HG02642 (cell line): ENCODE measurements around the gene TEN1.
"Not testable (repeated sequence)": the region's sequence is repeated elsewhere in the genome, so short reads cannot be mapped to it uniquely, and the experiment has no call there.

Source experiments
- ATAC-seq: cut with Tn5 transposase; IDR thresholded peaks from one replicate; pipeline ENCODE4 v1.9.1; 2021; ENCODE audit warnings: mild to moderate bottlenecking; ENCODE audit not compliant: unreplicated experiment, poor library complexity

The TEN1 gene

GRCh38 chr17:75978938-75979704, at the start of gene TEN1, which contains the start of gene ACOX1:
Gene TEN1, plus strand, starts transcription at chr17:75979240. Its CDS starts 6,953 bp downstream, at chr17:75986193.
Gene ACOX1, minus strand, starts transcription at chr17:75979166. Its CDS starts 93 bp downstream, at chr17:75979073.
- peak; percentile 94 for ATAC-seq

GRCh38 chr17:75931062-75931461, 48.0 kb upstream of the TEN1 start:
- no peak for ATAC-seq

- no peak for ATAC-seq
Measured at GRCh38 chr17:75932852-75933251, 46.2 kb upstream of the TEN1 start.

- ATAC-seq = no peak
Measured at GRCh38 chr17:75933808-75934207, 45.2 kb upstream of the TEN1 start.

- no peak for ATAC-seq
Measured at GRCh38 chr17:75937652-75938051, 41.4 kb upstream of the TEN1 start.

- peak; percentile 94 for ATAC-seq
Measured at GRCh38 chr17:75940727-75941441, 38.2 kb upstream of the TEN1 start, which contains the start of gene FBF1. Gene FBF1, minus strand, starts transcription at chr17:75941042. Its CDS starts 2,893 bp downstream, at chr17:75938149.

GRCh38 chr17:75941442-75941819, 37.6 kb upstream of the TEN1 start:
- ATAC-seq = no peak

GRCh38 chr17:75942473-75942872, 36.6 kb upstream of the TEN1 start:
- no peak for ATAC-seq

GRCh38 chr17:75943491-75943890, 35.5 kb upstream of the TEN1 start:
- ATAC-seq = no peak

- no peak for ATAC-seq
Measured at GRCh38 chr17:75945211-75945610, 33.8 kb upstream of the TEN1 start.

- no peak for ATAC-seq
Measured at GRCh38 chr17:75950421-75950820, 28.6 kb upstream of the TEN1 start.

- no peak for ATAC-seq
Measured at GRCh38 chr17:75950855-75951554, 28.0 kb upstream of the TEN1 start.

GRCh38 chr17:75959051-75959838, 19.8 kb upstream of the TEN1 start:
- no peak for ATAC-seq

GRCh38 chr17:75959839-75960511, 19.1 kb upstream of the TEN1 start:
- ATAC-seq = no peak

- ATAC-seq = no peak
Measured at GRCh38 chr17:75965468-75965867, 13.6 kb upstream of the TEN1 start.

GRCh38 chr17:75969044-75969443, 10.0 kb upstream of the TEN1 start:
- ATAC-seq = not testable (repeated sequence)

- ATAC-seq = no peak
Measured at GRCh38 chr17:75970011-75970523, 9.0 kb upstream of the TEN1 start.

GRCh38 chr17:75970626-75971025, 8.4 kb upstream of the TEN1 start:
- ATAC-seq = no peak

- ATAC-seq = not testable (repeated sequence)
Measured at GRCh38 chr17:75975187-75975586, 3.9 kb upstream of the TEN1 start.
